Measurements from ENCODE around the gene HOOK1.
"Not testable (repeated sequence)": the region's sequence is repeated elsewhere in the genome, so short reads cannot be mapped to it uniquely, and the experiment has no call there.

Gene HOOK1

DNA sequence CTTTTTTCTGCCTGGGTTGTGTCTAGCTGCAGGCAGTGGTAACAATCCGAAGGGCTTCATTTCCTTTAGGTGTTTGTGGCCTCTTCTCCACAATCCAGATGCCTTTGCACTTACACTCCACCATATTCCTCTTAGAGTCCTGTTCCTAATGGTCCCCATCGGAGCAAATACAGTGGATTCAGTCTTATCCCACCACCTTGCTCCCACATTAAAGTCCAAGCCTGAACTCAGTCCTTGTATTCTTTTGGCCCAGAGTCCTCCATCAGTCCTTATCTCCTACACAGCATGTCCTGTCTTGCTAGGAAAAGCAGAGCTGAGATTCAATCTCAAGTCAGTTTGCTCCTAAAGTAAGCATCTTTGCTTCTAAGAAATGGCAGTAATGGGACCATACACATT, 103.0 kb downstream of the HOOK1 start:
- Mint-ChIP-seq H3K9me3 (no peaks in the 10 kb centered on the region), H3K4me1 (ENCODE audit: low read depth) (peaks cover 2% of the 10 kb centered on the region), H3K36me3 (ENCODE audit: low read depth) (no peaks in the 10 kb centered on the region), H3K27me3 (ENCODE audit: low read depth) (peaks cover 9% of the 10 kb centered on the region), H3K27ac (no peak overlapping the region), H3K4me3 (no peak overlapping the region)
- no peak for DNase-seq (ENCODE audit: low spot score)

DNA sequence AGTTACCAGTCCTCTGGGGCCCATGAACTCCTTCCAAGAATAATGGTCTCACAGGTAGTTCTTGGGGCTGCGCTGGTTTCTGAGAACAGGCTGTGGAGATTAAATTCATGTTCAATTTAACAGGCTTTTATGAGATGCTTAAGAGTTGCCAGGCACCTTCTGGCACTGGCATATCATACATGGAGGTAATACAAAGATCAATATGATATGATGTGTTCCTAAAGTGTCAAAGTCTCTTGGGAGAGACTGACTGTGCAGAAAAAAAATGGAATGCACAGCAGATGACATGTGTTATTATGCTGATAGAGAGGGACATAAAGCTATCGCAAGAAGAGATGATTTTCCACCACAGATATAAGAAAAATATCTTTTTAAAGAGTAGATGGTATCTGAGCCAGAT, 105.0 kb downstream of the HOOK1 start:
- Mint-ChIP-seq H3K36me3 (ENCODE audit: low read depth) (peaks cover 3% of the 10 kb centered on the region), H3K4me1 (ENCODE audit: low read depth) (peaks cover 2% of the 10 kb centered on the region), H3K27me3 (ENCODE audit: low read depth) (peaks cover 10% of the 10 kb centered on the region), H3K27ac (no peak overlapping the region), H3K4me3 (no peak overlapping the region), H3K9me3 (peaks cover 11% of the 10 kb centered on the region)
- DNase-seq (ENCODE audit: low spot score) = no peak

DNA sequence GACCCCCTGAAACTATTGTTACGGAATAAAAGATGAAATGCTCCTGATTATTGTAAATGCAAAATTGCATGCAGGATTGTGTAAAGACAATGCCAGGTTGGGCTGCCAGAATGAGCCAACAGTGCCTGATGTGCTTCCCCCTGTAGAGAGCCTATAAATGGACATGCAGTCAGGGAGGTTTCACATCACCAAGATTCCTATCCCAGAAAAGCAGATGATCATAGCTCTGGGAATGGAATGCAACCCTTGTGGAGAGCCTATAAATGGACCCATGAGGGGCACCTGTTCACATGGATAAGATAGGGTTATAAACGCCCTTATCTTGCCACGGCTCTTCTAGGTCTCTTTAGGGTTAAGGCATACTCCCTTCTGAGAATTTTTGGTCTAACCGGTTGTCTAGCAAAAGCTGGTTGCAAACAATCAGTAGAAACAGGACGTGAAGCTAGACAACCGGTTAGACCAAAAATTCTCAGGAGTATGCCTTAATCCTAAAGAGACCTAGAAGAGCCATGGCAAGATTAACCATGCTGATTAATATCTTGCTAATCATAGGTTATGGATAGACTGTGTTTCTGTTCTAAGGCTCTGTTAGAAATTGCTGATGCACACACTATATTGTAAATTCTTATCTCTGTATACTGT, 106.6 kb downstream of the HOOK1 start:
- not testable (repeated sequence) for H3K27ac Mint-ChIP-seq; H3K27me3 Mint-ChIP-seq (ENCODE audit: low read depth)

DNA sequence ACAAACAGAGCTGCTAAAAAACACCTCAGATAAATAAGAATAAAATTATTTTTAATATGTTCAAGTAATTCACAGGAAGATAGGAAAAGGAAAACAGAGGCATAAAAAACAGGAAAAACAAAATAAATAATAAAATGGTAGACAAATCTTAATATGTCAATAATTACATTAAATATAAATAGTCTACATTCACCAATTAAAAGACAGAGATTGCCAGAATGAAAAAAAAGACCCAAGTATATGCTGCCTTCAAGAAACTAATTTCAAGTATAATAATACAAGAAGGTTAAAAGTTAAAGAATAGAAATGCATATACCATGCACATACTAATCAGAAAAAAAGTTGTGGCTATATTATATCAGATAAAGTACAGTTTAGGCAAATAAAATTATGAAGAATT, 109.9 kb downstream of the HOOK1 start:
- H3K4me1 Mint-ChIP-seq (ENCODE audit: low read depth) = peaks cover 20% of the 10 kb centered on the region
- H3K36me3 Mint-ChIP-seq (ENCODE audit: low read depth) = peaks cover 3% of the 10 kb centered on the region
- H3K27ac Mint-ChIP-seq = no peak overlapping the region
- H3K4me3 Mint-ChIP-seq = peak overlapping the region; percentile 17
- DNase-seq (ENCODE audit: low spot score) = no peak
- peaks cover 24% of the 10 kb centered on the region for H3K9me3 Mint-ChIP-seq
- H3K27me3 Mint-ChIP-seq (ENCODE audit: low read depth) = peaks cover 32% of the 10 kb centered on the region

More for the DNA sequence above, 106.6 kb downstream of the HOOK1 start:
- not testable (repeated sequence) for H3K36me3 Mint-ChIP-seq (ENCODE audit: low read depth); DNase-seq (ENCODE audit: low spot score); H3K4me3 Mint-ChIP-seq
- Mint-ChIP-seq H3K4me1 (ENCODE audit: low read depth) (peaks cover 14% of the 10 kb centered on the region), H3K9me3 (peaks cover 24% of the 10 kb centered on the region)

Data from T-helper 2 cell treated with Interferon-gamma antibody and Interleukin-4, amounts not matched to agents 5 μg/mL and 100 μg/mL, for 36 hours (primary cell).